HEK293T (cell line): ENCODE measurements around the gene CD1D.
"Not testable (repeated sequence)": the region's sequence is repeated elsewhere in the genome, so short reads cannot be mapped to it uniquely, and the experiment has no call there.

Experiments
- CTBP1 ChIP-seq: fragments of 450-650 bp; IDR thresholded peaks from 2 replicates; pipeline ENCODE4 v1.6.1; 2016; ENCODE audit warnings: borderline replicate concordance
- ELF4 ChIP-seq: fragments of 450-650 bp; IDR thresholded peaks from 2 replicates; pipeline ENCODE4 v1.6.1; 2017; ENCODE audit warnings: antibody characterized with exemption
- FOXK2 ChIP-seq: fragments of 450-650 bp; IDR thresholded peaks from 2 replicates; pipeline ENCODE4 v1.6.1; 2016; ENCODE audit warnings: mild to moderate bottlenecking
- FOXM1 ChIP-seq: fragments of 450-650 bp; IDR thresholded peaks from 2 replicates; pipeline ENCODE4 v1.6.1; 2017; ENCODE audit warnings: mild to moderate bottlenecking, borderline replicate concordance
- HDGF ChIP-seq: fragments of 450-650 bp; IDR thresholded peaks from 2 replicates; pipeline ENCODE4 v1.6.1; 2017; ENCODE audit warnings: antibody characterized with exemption, borderline replicate concordance
- NFRKB ChIP-seq: fragments of 450-650 bp; IDR thresholded peaks from 2 replicates; pipeline ENCODE4 v1.6.1; 2016; ENCODE audit warnings: mild to moderate bottlenecking, moderate library complexity

- TF ChIP-seq FOXK2, NFRKB, FOXM1, CTBP1, ELF4, HDGF: not testable (repeated sequence)
Measured at GRCh38 chr1:158223445-158223844, 42.8 kb downstream of the CD1D start.
